Stimulated activated CD4-positive, alpha-beta T cell treated with anti-CD3 and anti-CD28 coated beads, TNF-alpha, amount 100 ng/mL, for 48 hours (primary cell): ENCODE measurements around the gene PUS3.
A peak's percentile ranks its signal among the peaks of the same experiment; 100 is the strongest.
"Not testable (repeated sequence)": the region's sequence is repeated elsewhere in the genome, so short reads cannot be mapped to it uniquely, and the experiment has no call there.

ENCODE experiments used
- DNase-seq, 3 donors: peaks; one replicate each; pipeline ENCODE4 v3.0.0-alpha.2; 2020; ENCODE audit warnings: low read depth in 3 of 3

Gene PUS3

DNA sequence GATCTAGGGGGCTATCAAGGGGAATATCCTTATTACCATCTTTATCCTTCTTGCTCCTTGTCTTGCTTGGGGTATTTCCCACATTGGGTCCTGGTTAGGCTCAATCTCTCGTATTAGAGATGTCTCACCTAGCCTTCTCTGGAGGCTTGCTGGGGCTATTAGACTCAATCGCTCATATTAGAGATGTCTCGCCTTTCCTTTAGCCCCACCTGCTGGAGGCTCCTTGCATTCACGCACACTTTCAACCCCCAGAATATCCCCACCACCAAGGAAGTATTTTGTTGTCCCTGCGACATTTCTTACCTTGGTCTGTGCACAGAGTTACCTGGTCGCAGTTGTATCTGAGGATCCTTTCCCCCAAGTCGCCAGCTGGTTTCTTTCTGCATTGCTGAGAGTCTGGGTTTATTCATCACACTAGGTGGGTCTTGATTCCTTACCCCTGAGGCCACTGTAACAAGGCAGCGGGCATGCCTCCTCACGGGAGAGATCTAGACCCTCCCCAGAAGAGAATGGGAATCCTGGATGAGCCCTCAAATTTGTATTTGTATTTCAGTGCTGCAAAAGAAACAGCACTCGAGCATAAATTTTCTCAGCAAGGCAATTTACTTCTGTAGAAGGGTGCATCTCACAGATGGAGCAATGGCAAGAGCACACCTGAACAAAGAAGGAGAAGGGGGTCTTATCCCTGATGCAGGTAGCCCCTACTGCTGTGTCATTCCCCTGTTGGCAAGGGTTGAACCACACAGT lies 31.4 kb downstream of the PUS3 start:
- DNase-seq, result peak in 1 of 3 donors; percentile 27

DNA sequence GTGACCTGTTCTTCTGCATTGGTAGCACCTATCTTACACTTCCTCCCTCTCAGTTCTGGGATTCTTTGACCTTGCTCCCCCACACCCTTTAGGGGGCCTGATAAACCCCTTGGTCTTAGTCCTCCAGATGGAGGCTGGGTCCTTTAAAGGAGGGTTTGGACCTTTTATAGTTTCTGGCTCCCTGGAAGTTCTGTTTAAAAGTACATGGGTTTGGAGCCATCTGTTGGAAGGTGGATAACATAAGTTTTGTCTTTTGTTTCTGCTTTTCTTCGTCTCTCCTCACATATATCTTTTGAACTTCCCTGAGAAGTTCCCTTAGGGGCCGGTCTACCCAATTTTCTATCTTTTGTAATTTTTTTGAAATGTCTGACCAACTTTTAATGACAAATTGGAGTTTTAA lies 33.5 kb downstream of the PUS3 start:
- no peak for DNase-seq

DNA sequence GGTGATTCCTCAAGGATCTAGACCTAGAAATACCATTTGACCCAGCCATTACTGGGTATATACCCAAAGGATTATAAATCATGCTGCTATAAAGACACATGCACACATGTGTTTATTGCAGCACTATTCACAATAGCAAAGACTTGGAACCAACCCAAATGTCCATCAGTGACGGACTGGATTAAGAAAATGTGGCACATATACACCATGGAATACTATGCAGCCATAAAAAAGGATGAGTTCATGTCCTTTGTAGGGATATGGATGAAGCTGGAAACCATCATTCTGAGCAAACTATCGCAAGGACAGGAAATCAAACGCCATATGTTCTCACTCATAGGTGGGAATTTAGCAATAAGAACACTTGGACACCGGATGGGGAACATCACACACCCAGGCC lies 37.7 kb downstream of the PUS3 start:
- not testable (repeated sequence) for DNase-seq

DNA sequence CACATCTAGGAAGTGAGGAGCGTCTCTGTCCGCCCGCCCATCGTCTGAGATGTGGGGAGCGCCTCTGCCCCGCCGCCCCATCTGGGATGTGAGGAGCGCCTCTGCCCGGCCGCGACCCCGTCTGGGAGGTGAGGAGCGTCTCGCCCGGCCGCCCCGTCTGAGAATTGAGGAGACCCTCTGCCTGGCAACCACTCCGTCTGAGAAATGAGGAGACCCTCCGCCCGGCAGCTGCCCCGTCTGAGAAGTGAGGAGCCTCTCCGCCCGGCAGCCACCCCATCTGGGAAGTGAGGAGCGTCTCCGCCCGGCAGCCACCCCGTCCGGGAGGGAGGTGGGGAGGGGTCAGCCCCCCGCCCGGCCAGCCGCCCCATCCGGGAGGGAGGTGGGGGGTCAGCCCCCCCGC lies 40.2 kb downstream of the PUS3 start:
- DNase-seq, result not testable (repeated sequence)

DNA sequence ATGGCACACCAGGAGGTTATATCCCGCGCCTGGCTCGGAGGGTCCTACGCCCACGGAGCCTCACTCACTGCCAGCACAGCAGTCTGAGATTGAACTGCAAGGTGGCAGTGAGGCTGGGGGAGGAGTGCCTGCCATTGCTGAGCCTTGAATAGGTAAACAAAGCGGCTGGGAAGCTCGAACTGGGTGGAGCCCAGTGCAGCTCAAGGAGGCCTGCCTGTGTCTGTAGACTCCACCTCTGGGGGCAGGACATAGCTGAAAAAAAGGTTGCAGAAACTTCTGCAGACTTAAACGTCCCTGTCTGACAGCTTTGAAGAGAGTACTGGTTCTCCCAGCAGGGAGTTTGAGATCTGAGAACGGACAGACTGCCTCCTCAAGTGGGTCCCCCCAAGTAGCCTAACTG lies 45.3 kb downstream of the PUS3 start:
- DNase-seq, result not testable (repeated sequence)

DNA sequence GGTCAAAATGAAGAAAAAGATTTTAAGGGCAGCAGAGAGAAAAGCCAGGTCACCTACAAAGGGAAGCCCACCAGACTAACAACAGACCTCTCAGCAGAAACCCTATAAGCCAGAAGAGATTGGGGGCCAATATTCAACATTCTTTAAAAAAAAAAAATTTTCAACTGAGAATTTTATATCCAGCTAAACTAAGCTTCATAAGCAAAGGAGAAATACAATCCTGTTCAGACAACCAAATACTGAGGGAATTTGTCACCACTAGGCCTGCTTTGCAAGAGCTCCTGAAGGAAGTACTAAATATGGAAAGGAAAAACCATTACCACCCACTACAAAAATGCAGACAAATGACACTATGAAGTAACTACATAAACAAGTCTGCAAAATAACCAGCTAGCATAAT lies 56.8 kb downstream of the PUS3 start:
- no peak for DNase-seq
